HCT116 (cell line): ENCODE results near the gene HSPB1. TPM values are rescaled to one million over a fixed set of nuclear protein-coding genes. Genes with fewer than 3 reads are reported as not detected.

Experiments
- ATAC-seq: fragments of 200-7000 bp; cut with Tn5 transposase; 2 replicates; pipeline ENCODE4 v1.9.1; 2020; ENCODE audit warnings: mild to moderate bottlenecking, moderate library complexity
- BruUV-seq: library from RNA; stranded (reverse); fragments of 400-500 nt; replicated peaks from 2 replicates; lab custom pipeline; 2021; lab: Mats Ljungman, UMichigan
- CTCF ChIA-PET: fragments of 300-600 bp; sonication (Branson Sonifier 250); formaldehyde crosslinking; loops from one replicate; lab custom pipeline; 2021; ENCODE audit warnings: antibody characterized with exemption; lab: Charles Lee
- POLR2A ChIA-PET: fragments of 300-600, 350-600 bp; sonication (Branson Sonifier 250); formaldehyde crosslinking; loops from one replicate; lab custom pipeline; 2021; ENCODE audit warnings: antibody characterized with exemption; lab: Charles Lee
- RAD21 ChIA-PET, 2 experiments: fragments of 300-600 bp; sonication (Branson Sonifier 250); formaldehyde crosslinking; loops; one replicate each; lab custom pipeline; 2023; ENCODE audit warnings: low total read pairs in 2 of 2; ENCODE audit not compliant: uncharacterized antibody in 2 of 2, unreplicated experiment in 2 of 2, low non-redundant PET in 1 of 2; lab: Charles Lee
- DNase-seq: peaks from one replicate; pipeline ENCODE4 v3.0.0-alpha.2; 2010; ENCODE audit warnings: low read depth, low spot score
- H2AFZ ChIP-seq: fragments of 200-600 bp; shearing (Covaris generic), sonication (generic); 2 replicates; pipeline ENCODE4 v1.6.1; 2017; ENCODE audit warnings: low read depth, mixed run types, mixed read lengths, antibody characterized with exemption, low read length; ENCODE audit not compliant: poor library complexity, severe bottlenecking
- H3K27ac ChIP-seq: 2 replicates; pipeline ENCODE4 v1.5.1; 2012; ENCODE audit warnings: low read depth, low read length
- H3K27me3 ChIP-seq: fragments of 200-600 bp; sonication (generic); 2 replicates; pipeline ENCODE4 v1.6.1; 2016; ENCODE audit warnings: mixed run types, low read length, mixed read lengths; ENCODE audit not compliant: insufficient read depth
- H3K36me3 ChIP-seq, 2 experiments: fragments of 200-500 bp in 1 of 2; fragments of 200-600 bp in 1 of 2; sonication (Bioruptor generic) in 1 of 2; sonication (generic) in 1 of 2; 2 replicates each; pipeline versions ENCODE4 v1.5.1 to v1.6.1; 2014 to 2016; ENCODE audit warnings: low read length in 2 of 2, inconsistent platforms in 1 of 2, mixed read lengths in 1 of 2, mixed run types in 1 of 2; ENCODE audit not compliant: insufficient read depth in 2 of 2, control insufficient read depth in 1 of 2
- H3K4me1 ChIP-seq, 2 experiments: fragments of 200-600 bp in 1 of 2; sonication (generic) in 1 of 2; 2 replicates each; pipeline versions ENCODE4 v1.5.1 to v1.6.1; 2012 to 2017; ENCODE audit warnings: low read length in 2 of 2, inconsistent platforms in 1 of 2, mild to moderate bottlenecking in 1 of 2, mixed read lengths in 1 of 2, mixed run types in 1 of 2, moderate library complexity in 1 of 2; ENCODE audit not compliant: insufficient read depth in 2 of 2, control insufficient read depth in 1 of 2
- H3K4me2 ChIP-seq: fragments of 200-600 bp; sonication (generic); 2 replicates; pipeline ENCODE4 v1.6.1; 2017; ENCODE audit warnings: mixed run types, low read length, mixed read lengths
- H3K4me3 ChIP-seq, 2 experiments: fragments of 200-600 bp in 1 of 2; sonication (generic) in 1 of 2; replicated peaks in 1 of 2; 2 replicates each; pipeline ENCODE4 v1.5.1; 2011 to 2016; ENCODE audit warnings: low read length in 2 of 2, control low read depth in 1 of 2, low read depth in 1 of 2, mild to moderate bottlenecking in 1 of 2, mixed read lengths in 1 of 2, mixed run types in 1 of 2
- H3K79me2 ChIP-seq: fragments of 200-600 bp; sonication (generic); 2 replicates; pipeline ENCODE4 v1.6.1; 2017; ENCODE audit warnings: mild to moderate bottlenecking, mixed run types, low read length, moderate library complexity, mixed read lengths; ENCODE audit not compliant: insufficient read depth
- H3K9ac ChIP-seq: fragments of 200-600 bp; sonication (generic); 2 replicates; pipeline ENCODE4 v1.6.1; 2016; ENCODE audit warnings: low read length, mixed read lengths
- H3K9me2 ChIP-seq: fragments of 200-600 bp; sonication (generic), shearing (Covaris generic); 2 replicates; pipeline ENCODE4 v1.6.1; 2017; ENCODE audit warnings: mixed run types, mild to moderate bottlenecking, moderate library complexity; ENCODE audit not compliant: insufficient read depth
- H3K9me3 ChIP-seq, 2 experiments: fragments of 200-500 bp in 1 of 2; fragments of 200-600 bp in 1 of 2; sonication (Bioruptor generic) in 1 of 2; sonication (generic) in 1 of 2; 2 replicates each; pipeline ENCODE4 v1.6.1; 2014 to 2017; ENCODE audit warnings: low read length in 2 of 2, mixed read lengths in 2 of 2, inconsistent platforms in 1 of 2, low read depth in 1 of 2, mild to moderate bottlenecking in 1 of 2, mixed run types in 1 of 2, moderate library complexity in 1 of 2; ENCODE audit not compliant: control insufficient read depth in 1 of 2, insufficient read depth in 1 of 2
- H4K20me1 ChIP-seq: fragments of 200-600 bp; sonication (generic), shearing (Covaris generic); 2 replicates; pipeline ENCODE4 v1.6.1; 2017; ENCODE audit warnings: mixed run types, mild to moderate bottlenecking, moderate library complexity; ENCODE audit not compliant: insufficient read depth
- CEBPB ChIP-seq: IDR thresholded peaks from 2 replicates; pipeline ENCODE4 v1.6.1; 2012; ENCODE audit warnings: low read depth
- CTCF ChIP-seq, 3 experiments: fragments of 200-600 bp in 1 of 3; sonication (generic) in 1 of 3; IDR thresholded peaks in 2 of 3; conservative IDR thresholded peaks in 1 of 3; 2 replicates each; pipeline ENCODE4 v1.5.1; 2012 to 2017; ENCODE audit warnings: low read depth in 2 of 3, low read length in 2 of 3, antibody characterized with exemption in 1 of 3, borderline replicate concordance in 1 of 3, control low read depth in 1 of 3, mild to moderate bottlenecking in 1 of 3, mixed read lengths in 1 of 3, mixed run types in 1 of 3, moderate library complexity in 1 of 3; ENCODE audit not compliant: insufficient read depth in 1 of 3
- JUND ChIP-seq: IDR thresholded peaks from 2 replicates; pipeline ENCODE4 v1.6.1; 2012
- POLR2AphosphoS5 ChIP-seq: IDR thresholded peaks from 2 replicates; pipeline ENCODE4 v1.6.1; 2011; ENCODE audit warnings: mild to moderate bottlenecking, low read depth, low read length, moderate library complexity
- SRF ChIP-seq: IDR thresholded peaks from 2 replicates; pipeline ENCODE4 v1.6.1; 2012; ENCODE audit warnings: low read depth
- YY1 ChIP-seq: IDR thresholded peaks from 2 replicates; pipeline ENCODE4 v1.6.1; 2011; ENCODE audit warnings: low read length, low read depth, moderate library complexity, mild to moderate bottlenecking; ENCODE audit not compliant: insufficient replicate concordance; ENCODE audit errors: extremely low read depth
- intact Hi-C: fragments of 100-400 bp; cut with micrococcal nuclease; formaldehyde crosslinking; loops from 2 replicates; pipeline ENCODE4 v1.10.0; 2022
- total RNA-seq: library from RNA; stranded (reverse); gene quantifications from one replicate; pipeline ENCODE4 v1.2.1, GENCODE V29; 2021; ENCODE audit not compliant: unreplicated experiment
- TF ChIP-seq, protein P1 (sequence below): IDR thresholded peaks from 2 replicates; pipeline ENCODE4 v1.6.1; 2011; ENCODE audit warnings: mild to moderate bottlenecking, low read length, moderate library complexity; ENCODE audit not compliant: insufficient replicate concordance; ENCODE audit errors: extremely low read depth
- TF ChIP-seq, protein P2 (sequence below): IDR thresholded peaks from 2 replicates; pipeline ENCODE4 v1.6.1; 2012

HSPB1 gene
- total RNA-seq, 1 experiment from 2014 or later: 524 TPM

DNA sequence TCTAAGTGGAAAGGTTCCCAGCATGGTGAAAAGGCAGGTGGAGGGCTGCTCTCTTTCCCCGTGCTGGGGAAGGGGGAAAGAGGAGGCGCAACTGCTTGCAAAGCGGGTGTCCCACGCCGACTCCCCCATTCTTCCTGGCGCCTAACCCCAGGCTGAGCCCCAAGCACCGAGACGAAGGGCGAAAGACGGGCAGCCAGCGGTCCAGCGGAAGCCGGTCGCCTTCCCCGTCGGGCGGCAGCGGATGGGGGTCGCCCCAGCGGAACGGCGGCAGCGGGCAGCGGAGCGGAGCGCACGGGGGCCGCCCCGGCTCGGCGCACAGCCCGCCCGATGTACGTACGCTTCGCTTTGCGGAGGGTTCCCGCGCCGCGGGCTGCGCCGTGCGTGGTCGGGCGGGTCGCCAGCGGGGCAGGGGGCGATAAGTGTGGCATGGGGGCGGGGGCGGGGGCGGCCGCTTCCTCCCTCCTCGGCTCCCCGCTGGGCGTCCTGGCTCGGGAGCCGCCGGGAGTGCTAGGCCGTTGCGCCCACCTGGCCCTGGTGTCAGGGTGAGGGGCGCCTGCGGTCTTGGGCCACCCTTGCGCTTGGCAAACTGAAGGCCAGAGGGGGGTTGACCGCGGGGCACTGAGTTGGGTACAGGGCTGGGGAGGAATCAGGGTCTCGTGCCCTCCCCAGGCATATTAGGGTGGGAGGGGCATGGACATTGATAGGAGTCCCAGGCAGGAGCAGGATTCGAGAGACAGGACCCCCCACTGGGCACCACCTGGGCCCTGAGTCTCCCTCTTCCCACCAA lies 35.2 kb upstream of the HSPB1 start:
- TF ChIP-seq, protein P1, sequence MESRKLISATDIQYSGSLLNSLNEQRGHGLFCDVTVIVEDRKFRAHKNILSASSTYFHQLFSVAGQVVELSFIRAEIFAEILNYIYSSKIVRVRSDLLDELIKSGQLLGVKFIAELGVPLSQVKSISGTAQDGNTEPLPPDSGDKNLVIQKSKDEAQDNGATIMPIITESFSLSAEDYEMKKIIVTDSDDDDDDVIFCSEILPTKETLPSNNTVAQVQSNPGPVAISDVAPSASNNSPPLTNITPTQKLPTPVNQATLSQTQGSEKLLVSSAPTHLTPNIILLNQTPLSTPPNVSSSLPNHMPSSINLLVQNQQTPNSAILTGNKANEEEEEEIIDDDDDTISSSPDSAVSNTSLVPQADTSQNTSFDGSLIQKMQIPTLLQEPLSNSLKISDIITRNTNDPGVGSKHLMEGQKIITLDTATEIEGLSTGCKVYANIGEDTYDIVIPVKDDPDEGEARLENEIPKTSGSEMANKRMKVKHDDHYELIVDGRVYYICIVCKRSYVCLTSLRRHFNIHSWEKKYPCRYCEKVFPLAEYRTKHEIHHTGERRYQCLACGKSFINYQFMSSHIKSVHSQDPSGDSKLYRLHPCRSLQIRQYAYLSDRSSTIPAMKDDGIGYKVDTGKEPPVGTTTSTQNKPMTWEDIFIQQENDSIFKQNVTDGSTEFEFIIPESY: no peak
- no peak for TF ChIP-seq CTCF (IDR thresholded peaks at IDR 0.05 in 2 of 3, conservative IDR thresholded peaks at IDR 0.05 in 1 of 3; ENCODE audit: borderline replicate concordance in 1 of 3, insufficient read depth in 1 of 3, low read depth in 2 of 3, low read length in 2 of 3)
- TF ChIP-seq YY1: no peak
- TF ChIP-seq POLR2AphosphoS5: no peak
- no peak for TF ChIP-seq CEBPB
- TF ChIP-seq SRF: no peak
- TF ChIP-seq, protein P2, sequence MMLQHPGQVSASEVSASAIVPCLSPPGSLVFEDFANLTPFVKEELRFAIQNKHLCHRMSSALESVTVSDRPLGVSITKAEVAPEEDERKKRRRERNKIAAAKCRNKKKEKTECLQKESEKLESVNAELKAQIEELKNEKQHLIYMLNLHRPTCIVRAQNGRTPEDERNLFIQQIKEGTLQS: no peak
- TF ChIP-seq JUND: no peak
- TF ChIP-seq, all 23 proteins: peak for 0
- no peak overlapping the region for H2AFZ ChIP-seq
- H3K9me2 ChIP-seq: no peaks in the 10 kb centered on the region
- no peak overlapping the region for H3K4me2 ChIP-seq
- H3K27me3 ChIP-seq: no peaks in the 10 kb centered on the region
- ChIA-PET POLR2A (no interaction called here), RAD21 (no interaction called here), CTCF (no interaction called here)
- no peak overlapping the region for H3K9ac ChIP-seq
- BruUV-seq: no TSS peak
- intact Hi-C loops: no loop called here
- DNase-seq (no peak), ATAC-seq (no peak)
- H3K27ac ChIP-seq: no peak overlapping the region
- peaks cover 4 to 8% of the 10 kb centered on the region in 2 experiments; a peak in 3 of 4 replicates for H3K4me1 ChIP-seq
- H3K4me3 ChIP-seq: no peak overlapping the region
- no peaks in the 10 kb centered on the region for H3K9me3 ChIP-seq
- no peaks in the 10 kb centered on the region for H3K36me3 ChIP-seq
- H4K20me1 ChIP-seq: no peaks in the 10 kb centered on the region
- no peaks in the 10 kb centered on the region for H3K79me2 ChIP-seq
